Endothelial cell of umbilical vein (primary cell): ENCODE data around the gene SPIRE2. TPM values are rescaled to one million over a fixed set of nuclear protein-coding genes. Genes with fewer than 3 reads are reported as not detected.

ENCODE experiments used
- BruUV-seq: library from RNA; stranded (reverse); fragments of 400-500 nt; replicated peaks from 2 replicates; lab custom pipeline; 2021; lab: Mats Ljungman, UMichigan
- CTCF ChIA-PET: fragments of 300-600, 350-600 bp; sonication (Branson Sonifier 250); formaldehyde crosslinking; loops from one replicate; lab custom pipeline; 2021; ENCODE audit warnings: antibody characterized with exemption, inconsistent platforms; lab: Charles Lee
- POLR2A ChIA-PET: fragments of 300-600, 350-600 bp; sonication (Branson Sonifier 250); formaldehyde crosslinking; loops from one replicate; lab custom pipeline; 2021; ENCODE audit warnings: antibody characterized with exemption, inconsistent platforms; lab: Charles Lee
- DNase-seq: peaks from one replicate; pipeline ENCODE4 v3.0.0-alpha.2; 2011; ENCODE audit warnings: low read depth, low spot score
- FAIRE-seq: peaks from 2 replicates; lab custom pipeline; 2011; peaks lifted over from hg19 to GRCh38; lab: Jason Lieb, UNC
- H2AFZ ChIP-seq: 2 replicates; pipeline ENCODE4 v1.6.0; 2012; ENCODE audit warnings: low read depth, low read length, control low read depth, inconsistent platforms
- H3K27ac ChIP-seq: 2 replicates; pipeline ENCODE4 v1.5.1; 2011; ENCODE audit warnings: low read depth, mild to moderate bottlenecking, control low read depth, low read length, moderate library complexity; ENCODE audit not compliant: insufficient read depth
- H3K27me3 ChIP-seq, 2 experiments: 2 replicates each; pipeline versions ENCODE4 v1.6.0 to v1.6.1; 2011; ENCODE audit warnings: low read length in 2 of 2, mixed read lengths in 1 of 2; ENCODE audit not compliant: control insufficient read depth in 2 of 2, insufficient read depth in 2 of 2
- H3K36me3 ChIP-seq, 2 experiments: 2 replicates in 1 of 2; 3 replicates in 1 of 2; pipeline ENCODE4 v1.5.1; 2011; ENCODE audit warnings: low read length in 2 of 2, mild to moderate bottlenecking in 1 of 2, moderate library complexity in 1 of 2; ENCODE audit not compliant: control insufficient read depth in 2 of 2, insufficient read depth in 2 of 2; ENCODE audit errors: extremely low read depth in 1 of 2
- H3K4me1 ChIP-seq: 3 replicates; pipeline ENCODE4 v1.5.1; 2011; ENCODE audit warnings: mild to moderate bottlenecking, low read length; ENCODE audit not compliant: control insufficient read depth, insufficient read depth; ENCODE audit errors: extremely low read depth
- H3K4me2 ChIP-seq: 2 replicates; pipeline ENCODE4 v1.6.1; 2011; ENCODE audit warnings: low read length, control low read depth, mixed read lengths; ENCODE audit not compliant: insufficient read depth
- H3K4me3 ChIP-seq, 3 experiments: fragments of 200-600 bp in 1 of 3; sonication (generic), shearing (Covaris generic) in 1 of 3; replicated peaks in 1 of 3; 2 replicates each; pipeline ENCODE4 v1.5.1; 2011 to 2016; ENCODE audit warnings: control low read depth in 3 of 3, low read length in 3 of 3, mild to moderate bottlenecking in 2 of 3, inconsistent platforms in 1 of 3, low read depth in 1 of 3, moderate library complexity in 1 of 3; ENCODE audit not compliant: insufficient read depth in 1 of 3
- H3K79me2 ChIP-seq: 2 replicates; pipeline ENCODE4 v1.6.0; 2012; ENCODE audit warnings: low read length, inconsistent platforms; ENCODE audit not compliant: control insufficient read depth, insufficient read depth
- H3K9ac ChIP-seq: replicated peaks from 2 replicates; pipeline ENCODE3; 2011; ENCODE audit warnings: low read length, control low read depth; ENCODE audit not compliant: insufficient read depth; ENCODE audit errors: extremely low read depth
- H3K9me1 ChIP-seq: replicated peaks from 3 replicates; pipeline ENCODE4 v1.6.0; 2011; ENCODE audit warnings: mild to moderate bottlenecking, low read length; ENCODE audit not compliant: control insufficient read depth, insufficient read depth; ENCODE audit errors: extremely low read depth
- H3K9me3 ChIP-seq: replicated peaks from 2 replicates; pipeline ENCODE4 v1.5.1; 2012; ENCODE audit warnings: low read length, inconsistent platforms; ENCODE audit not compliant: control insufficient read depth, insufficient read depth
- H4K20me1 ChIP-seq: replicated peaks from 2 replicates; pipeline ENCODE3; 2011; ENCODE audit warnings: mild to moderate bottlenecking, low read length; ENCODE audit not compliant: control insufficient read depth, insufficient read depth; ENCODE audit errors: extremely low read depth
- CTCF ChIP-seq, 2 donors: IDR thresholded peaks; 1 replicate in 1 of 2; 2 replicates in 1 of 2; pipeline ENCODE4 v1.5.1; 2011; ENCODE audit warnings: low read length in 2 of 2, mild to moderate bottlenecking in 2 of 2, moderate library complexity in 2 of 2, control low read depth in 1 of 2, inconsistent platforms in 1 of 2, low read depth in 1 of 2; ENCODE audit not compliant: insufficient read depth in 1 of 2; ENCODE audit errors: extremely low read depth in 1 of 2
- GATA2 ChIP-seq: IDR thresholded peaks from 2 replicates; pipeline ENCODE4 v1.7.0; 2011; ENCODE audit warnings: low read depth, mild to moderate bottlenecking, moderate library complexity, mixed read lengths, low read length; ENCODE audit not compliant: insufficient read length, insufficient read depth
- JUN ChIP-seq: IDR thresholded peaks from 2 replicates; pipeline ENCODE4 v1.6.1; 2011; ENCODE audit warnings: borderline replicate concordance, low read depth; ENCODE audit not compliant: insufficient read length, insufficient read depth
- POLR2AphosphoS5 ChIP-seq: IDR thresholded peaks from 2 replicates; pipeline ENCODE4 v1.6.1; 2012; ENCODE audit warnings: low read depth, mild to moderate bottlenecking, control low read depth, low read length, moderate library complexity; ENCODE audit not compliant: insufficient read depth
- dilution Hi-C: fragments of 300-500 bp; cut with MboI; formaldehyde crosslinking; loops from one replicate; pipeline ENCODE4 v1.15.0; 2019; ENCODE audit warnings: low sequenced_read_pairs; ENCODE audit not compliant: extremely low pct_ligation_motif_present
- intact Hi-C: fragments of 100-400 bp; cut with micrococcal nuclease; formaldehyde crosslinking; loops from one replicate; pipeline ENCODE4 v1.10.0; 2022
- polyA plus RNA-seq, 4 experiments: library from polyadenylated mRNA; depleted of rRNA in 3 of 4; stranded (reverse) in 3 of 4; unstranded in 1 of 4; fragments of >200 nt; gene quantifications; 2 replicates each; pipeline versions ENCODE4 v1.2.1 to v1.2.3, GENCODE V29; 2011 to 2012; ENCODE audit warnings: missing spikeins in 1 of 4
- total RNA-seq: library from RNA; stranded (reverse); gene quantifications from 2 replicates; pipeline ENCODE4 v1.2.3, GENCODE V29; 2021

The SPIRE2 gene
- total and polyA plus RNA-seq, 2 donors (not counting 3 experiments of a cell fraction or from before 2014, with no cell fraction given) = 1.2 to 3.1 TPM

- H3K4me1 ChIP-seq = no peaks in the 10 kb centered on the region
- TF ChIP-seq CTCF (IDR thresholded peaks at IDR 0.05; ENCODE audit: extremely low read depth in 1 of 2, insufficient read depth in 1 of 2, low read depth in 1 of 2, low read length in 2 of 2) (no peak), JUN (no peak)
- no peak for FAIRE-seq
- H3K36me3 ChIP-seq = peaks cover 13 to 51% of the 10 kb centered on the region in 2 experiments
- intact Hi-C loops = no loop called here
- CTCF ChIA-PET = no interaction called here
- BruUV-seq = no TSS peak
- H3K9me1 ChIP-seq = no peaks in the 10 kb centered on the region
- H2AFZ ChIP-seq = no peak overlapping the region
- H3K27me3 ChIP-seq = no peaks in the 10 kb centered on the region
- dilution Hi-C loops = no loop called here
- no peak overlapping the region for H3K4me2 ChIP-seq
- no peaks in the 10 kb centered on the region for H4K20me1 ChIP-seq
- no peak for DNase-seq
- no peak overlapping the region for H3K4me3 ChIP-seq
- POLR2A ChIA-PET = no interaction called here
- no peaks in the 10 kb centered on the region for H3K9me3 ChIP-seq
- H3K9ac ChIP-seq = no peak overlapping the region
- H3K79me2 ChIP-seq = no peaks in the 10 kb centered on the region
- no peak overlapping the region for H3K27ac ChIP-seq
These were observed 75.7 kb downstream of the SPIRE2 start for GRCh38 chr16:89903908-89904515.

- Histone ChIP-seq H3K9me3 (no peaks in the 10 kb centered on the region), H3K27ac (no peak overlapping the region), H3K4me2 (no peak overlapping the region), H3K36me3 (peaks cover 10 to 52% of the 10 kb centered on the region in 2 experiments), H3K9me1 (no peaks in the 10 kb centered on the region), H3K9ac (no peak overlapping the region), H3K27me3 (no peaks in the 10 kb centered on the region), H3K4me1 (peaks cover under 1% of the 10 kb centered on the region), H2AFZ (no peak overlapping the region), H3K79me2 (no peaks in the 10 kb centered on the region), H4K20me1 (no peaks in the 10 kb centered on the region), H3K4me3 (no peak overlapping the region)
- DNase-seq (no peak), FAIRE-seq (no peak)
- BruUV-seq = no TSS peak
- ChIA-PET POLR2A (no interaction called here), CTCF (no interaction called here)
- dilution Hi-C loops (no loop called here), intact Hi-C loops (no loop called here)
- TF ChIP-seq POLR2AphosphoS5 (peak; percentile 23), GATA2 (no peak)
These were observed 76.6 kb downstream of the SPIRE2 start for GRCh38 chr16:89904606-89905510.
